ENCODE data around the gene CACNA1D. TPM values are rescaled to one million over a fixed set of nuclear protein-coding genes. Genes with fewer than 3 reads are reported as not detected.

The CACNA1D gene
- total RNA-seq, 1 donor from 2014 or later, result 1.1 TPM

GRCh38 chr3:53721187-53722119 is 227.0 kb downstream of the CACNA1D start:
- H3K27me3 Mint-ChIP-seq (ENCODE audit: low read depth), result peaks cover 2% of the 10 kb centered on the region
- no peaks in the 10 kb centered on the region for H3K4me1 Mint-ChIP-seq
- H3K9me3 Mint-ChIP-seq, result no peaks in the 10 kb centered on the region
- no peak for DNase-seq (ENCODE audit: low read depth, low spot score)
- no peak overlapping the region for H3K4me3 Mint-ChIP-seq
- no peak overlapping the region for H3K27ac Mint-ChIP-seq (ENCODE audit: unreplicated experiment)
- no peak for TF ChIP-seq CTCF (conservative IDR thresholded peaks at IDR 0.05)
- H3K36me3 Mint-ChIP-seq (ENCODE audit: low read depth), result no peaks in the 10 kb centered on the region

- H3K4me1 Mint-ChIP-seq, result no peaks in the 10 kb centered on the region
- TF ChIP-seq CTCF (conservative IDR thresholded peaks at IDR 0.05), result no peak
- DNase-seq (ENCODE audit: low read depth, low spot score), result no peak
- no peak overlapping the region for H3K4me3 Mint-ChIP-seq
- H3K36me3 Mint-ChIP-seq (ENCODE audit: low read depth), result no peaks in the 10 kb centered on the region
- H3K27ac Mint-ChIP-seq (ENCODE audit: unreplicated experiment), result no peak overlapping the region
- peaks cover 4% of the 10 kb centered on the region for H3K27me3 Mint-ChIP-seq (ENCODE audit: low read depth)
- no peaks in the 10 kb centered on the region for H3K9me3 Mint-ChIP-seq
Measured at GRCh38 chr3:53724566-53724965, 230.2 kb downstream of the CACNA1D start.

GRCh38 chr3:53725387-53725995 is 231.1 kb downstream of the CACNA1D start:
- TF ChIP-seq CTCF (conservative IDR thresholded peaks at IDR 0.05), result no peak
- H3K4me1 Mint-ChIP-seq, result no peaks in the 10 kb centered on the region

GRCh38 chr3:53726643-53727042 is 232.2 kb downstream of the CACNA1D start:
- peaks cover 4% of the 10 kb centered on the region for H3K27me3 Mint-ChIP-seq (ENCODE audit: low read depth)
- no peaks in the 10 kb centered on the region for H3K36me3 Mint-ChIP-seq (ENCODE audit: low read depth)
- H3K9me3 Mint-ChIP-seq, result no peaks in the 10 kb centered on the region
- no peak for TF ChIP-seq CTCF (conservative IDR thresholded peaks at IDR 0.05)
- H3K4me1 Mint-ChIP-seq, result no peaks in the 10 kb centered on the region
- no peak overlapping the region for H3K4me3 Mint-ChIP-seq
- no peak overlapping the region for H3K27ac Mint-ChIP-seq (ENCODE audit: unreplicated experiment)
- DNase-seq (ENCODE audit: low read depth, low spot score), result no peak

More at GRCh38 chr3:53725387-53725995, 231.1 kb downstream of the CACNA1D start:
- H3K27ac Mint-ChIP-seq (ENCODE audit: unreplicated experiment), result no peak overlapping the region
- H3K36me3 Mint-ChIP-seq (ENCODE audit: low read depth), result no peaks in the 10 kb centered on the region
- no peaks in the 10 kb centered on the region for H3K9me3 Mint-ChIP-seq
- no peak overlapping the region for H3K4me3 Mint-ChIP-seq
- no peak for DNase-seq (ENCODE audit: low read depth, low spot score)
- peaks cover 4% of the 10 kb centered on the region for H3K27me3 Mint-ChIP-seq (ENCODE audit: low read depth)

- H3K27ac Mint-ChIP-seq (ENCODE audit: unreplicated experiment), result peak overlapping the region; percentile 52
- DNase-seq (ENCODE audit: low read depth, low spot score), result no peak
- no peak for TF ChIP-seq CTCF (conservative IDR thresholded peaks at IDR 0.05)
- H3K4me3 Mint-ChIP-seq, result no peak overlapping the region
- no peaks in the 10 kb centered on the region for H3K36me3 Mint-ChIP-seq (ENCODE audit: low read depth)
- H3K4me1 Mint-ChIP-seq, result no peaks in the 10 kb centered on the region
- peaks cover 2% of the 10 kb centered on the region for H3K27me3 Mint-ChIP-seq (ENCODE audit: low read depth)
- H3K9me3 Mint-ChIP-seq, result no peaks in the 10 kb centered on the region
Measured at GRCh38 chr3:53728606-53729005, 234.2 kb downstream of the CACNA1D start.

Data from neural crest cell (in vitro differentiated cells).